Neural progenitor cell (in vitro differentiated cells): ENCODE data around the gene SPATA3. TPM values are rescaled to one million over a fixed set of nuclear protein-coding genes. Genes with fewer than 3 reads are reported as not detected.

Source experiments
- DNase-seq: peaks from one replicate; pipeline ENCODE4 v3.0.0-alpha.2; 2016; ENCODE audit warnings: low spot score
- H2AFZ ChIP-seq: fragments of 200-600 bp; sonication (generic); replicated peaks from 2 replicates; pipeline ENCODE4 v1.6.1; 2016; ENCODE audit warnings: antibody characterized with exemption
- H3F3A ChIP-seq: fragments of 200-600 bp; sonication (generic); 2 replicates; pipeline ENCODE4 v1.6.1; 2016; ENCODE audit warnings: antibody characterized with exemption, low read depth
- H3K27ac ChIP-seq: fragments of 200-600 bp; sonication (generic); 2 replicates; pipeline ENCODE4 v1.5.1; 2016; ENCODE audit warnings: mild to moderate bottlenecking
- H3K27me3 ChIP-seq: fragments of 200-600 bp; sonication (generic); 2 replicates; pipeline ENCODE4 v1.6.1; 2016; ENCODE audit warnings: mild to moderate bottlenecking, moderate library complexity
- H3K36me3 ChIP-seq: fragments of 200-600 bp; sonication (generic); 2 replicates; pipeline ENCODE4 v1.5.1; 2016
- H3K4me1 ChIP-seq: fragments of 200-600 bp; sonication (generic); 2 replicates; pipeline ENCODE4 v1.6.1; 2016; ENCODE audit warnings: mixed run types
- H3K4me2 ChIP-seq: fragments of 200-600 bp; sonication (generic); 2 replicates; pipeline ENCODE4 v1.6.1; 2016
- H3K4me3 ChIP-seq: fragments of 200-600 bp; sonication (generic); 2 replicates; pipeline ENCODE4 v1.5.1; 2016
- H3K79me2 ChIP-seq: fragments of 200-600 bp; sonication (generic); 2 replicates; pipeline ENCODE4 v1.6.1; 2016; ENCODE audit warnings: low read depth
- H3K9ac ChIP-seq: fragments of 200-600 bp; sonication (generic); 2 replicates; pipeline ENCODE4 v1.6.1; 2016
- H3K9me3 ChIP-seq: fragments of 200-600 bp; sonication (generic); 2 replicates; pipeline ENCODE4 v1.5.1; 2016; ENCODE audit warnings: low read depth
- H4K20me1 ChIP-seq: fragments of 200-600 bp; sonication (generic); 2 replicates; pipeline ENCODE4 v1.6.1; 2016; ENCODE audit warnings: low read depth
- H3K27ac Mint-ChIP-seq: 3 replicates; pipeline ENCODE4 v1.8.0; 2021; ENCODE audit warnings: mixed read lengths
- H3K27me3 Mint-ChIP-seq: 2 replicates; pipeline ENCODE4 v1.8.0; 2022; ENCODE audit warnings: low read depth, mild to moderate bottlenecking, inconsistent platforms, moderate library complexity, mixed read lengths; ENCODE audit not compliant: insufficient read depth
- H3K36me3 Mint-ChIP-seq: 3 replicates; pipeline ENCODE4 v1.8.0; 2021; ENCODE audit warnings: mixed read lengths
- H3K4me1 Mint-ChIP-seq: 3 replicates; pipeline ENCODE4 v1.8.0; 2021; ENCODE audit warnings: mixed read lengths
- H3K4me3 Mint-ChIP-seq: 3 replicates; pipeline ENCODE4 v1.8.0; 2021; ENCODE audit warnings: mild to moderate bottlenecking, moderate library complexity, mixed read lengths
- H3K9me3 Mint-ChIP-seq: 3 replicates; pipeline ENCODE4 v1.8.0; 2020; ENCODE audit warnings: mixed read lengths
- EZH2 ChIP-seq: fragments of 200-600 bp; sonication (generic); IDR thresholded peaks from 2 replicates; pipeline ENCODE4 v1.6.1; 2017; ENCODE audit warnings: antibody characterized with exemption, mild to moderate bottlenecking, moderate library complexity
- EZH2phosphoT487 ChIP-seq: fragments of 200-600 bp; sonication (generic); IDR thresholded peaks from 2 replicates; pipeline ENCODE4 v1.6.1; 2017; ENCODE audit warnings: antibody characterized with exemption
- total RNA-seq: library from RNA; depleted of rRNA; stranded (reverse); fragments of >200 nt; gene quantifications from 2 replicates; pipeline ENCODE4 v1.2.3, GENCODE V29; 2015; ENCODE audit warnings: low replicate concordance
- TF ChIP-seq, protein P1 (sequence below): fragments of 200-600 bp; sonication (generic); IDR thresholded peaks from 2 replicates; pipeline ENCODE4 v1.5.1; 2017; ENCODE audit warnings: antibody characterized with exemption, mild to moderate bottlenecking

Gene SPATA3
- total RNA-seq, 1 donor from 2014 or later = not detected

DNA sequence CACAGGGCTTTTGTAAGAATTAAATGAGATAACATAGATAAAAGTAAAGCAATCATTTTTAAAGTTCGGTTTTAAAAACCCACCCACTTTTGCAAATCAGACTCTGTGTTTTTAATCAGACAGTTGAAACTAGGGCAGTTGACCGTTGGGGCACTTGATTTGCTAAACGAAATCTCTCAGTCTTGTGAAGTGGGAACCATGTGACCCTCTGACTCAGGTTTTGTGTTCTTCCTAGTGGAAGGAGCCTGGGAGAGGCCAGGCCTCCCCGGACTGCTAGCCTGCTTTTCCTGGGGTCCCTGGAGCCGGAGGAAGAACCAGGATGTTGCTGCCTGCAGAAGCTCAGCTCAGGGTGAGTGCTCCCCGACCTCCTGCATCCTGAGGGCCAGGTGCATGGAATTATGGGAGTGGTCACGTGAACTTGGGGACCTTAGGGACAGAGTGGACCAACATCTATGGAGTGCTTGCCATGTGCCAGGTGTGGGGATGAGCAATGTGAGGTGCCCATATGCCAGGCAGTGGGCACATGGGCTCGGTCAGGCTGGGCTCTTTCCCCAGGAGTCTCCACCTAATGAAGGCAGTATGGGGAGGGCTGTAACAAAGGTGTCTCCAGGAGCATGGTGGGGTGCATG lies 45.3 kb downstream of the SPATA3 start:
- Mint-ChIP-seq H3K36me3 (no peaks in the 10 kb centered on the region), H3K27me3 (peaks cover 29% of the 10 kb centered on the region), H3K4me1 (peaks cover 9% of the 10 kb centered on the region), H3K4me3 (no peak overlapping the region), H3K9me3 (no peaks in the 10 kb centered on the region), H3K27ac (no peak overlapping the region)
- H2AFZ ChIP-seq = no peak overlapping the region
- H3K27me3 ChIP-seq = peaks cover 54% of the 10 kb centered on the region
- peaks cover 14% of the 10 kb centered on the region for H3F3A ChIP-seq
- H3K36me3 ChIP-seq = no peaks in the 10 kb centered on the region
- H3K79me2 ChIP-seq = no peaks in the 10 kb centered on the region
- H3K4me1 ChIP-seq = no peaks in the 10 kb centered on the region
- no peak overlapping the region for H3K27ac ChIP-seq
- H3K9ac ChIP-seq = no peak overlapping the region
- no peak overlapping the region for H3K4me3 ChIP-seq
- H4K20me1 ChIP-seq = no peaks in the 10 kb centered on the region
- H3K4me2 ChIP-seq = no peak overlapping the region
- TF ChIP-seq, protein P1, sequence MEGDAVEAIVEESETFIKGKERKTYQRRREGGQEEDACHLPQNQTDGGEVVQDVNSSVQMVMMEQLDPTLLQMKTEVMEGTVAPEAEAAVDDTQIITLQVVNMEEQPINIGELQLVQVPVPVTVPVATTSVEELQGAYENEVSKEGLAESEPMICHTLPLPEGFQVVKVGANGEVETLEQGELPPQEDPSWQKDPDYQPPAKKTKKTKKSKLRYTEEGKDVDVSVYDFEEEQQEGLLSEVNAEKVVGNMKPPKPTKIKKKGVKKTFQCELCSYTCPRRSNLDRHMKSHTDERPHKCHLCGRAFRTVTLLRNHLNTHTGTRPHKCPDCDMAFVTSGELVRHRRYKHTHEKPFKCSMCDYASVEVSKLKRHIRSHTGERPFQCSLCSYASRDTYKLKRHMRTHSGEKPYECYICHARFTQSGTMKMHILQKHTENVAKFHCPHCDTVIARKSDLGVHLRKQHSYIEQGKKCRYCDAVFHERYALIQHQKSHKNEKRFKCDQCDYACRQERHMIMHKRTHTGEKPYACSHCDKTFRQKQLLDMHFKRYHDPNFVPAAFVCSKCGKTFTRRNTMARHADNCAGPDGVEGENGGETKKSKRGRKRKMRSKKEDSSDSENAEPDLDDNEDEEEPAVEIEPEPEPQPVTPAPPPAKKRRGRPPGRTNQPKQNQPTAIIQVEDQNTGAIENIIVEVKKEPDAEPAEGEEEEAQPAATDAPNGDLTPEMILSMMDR = no peak
- TF ChIP-seq EZH2phosphoT487 = no peak
- TF ChIP-seq EZH2 = no peak
- no peak for DNase-seq
- H3K9me3 ChIP-seq = no peaks in the 10 kb centered on the region

DNA sequence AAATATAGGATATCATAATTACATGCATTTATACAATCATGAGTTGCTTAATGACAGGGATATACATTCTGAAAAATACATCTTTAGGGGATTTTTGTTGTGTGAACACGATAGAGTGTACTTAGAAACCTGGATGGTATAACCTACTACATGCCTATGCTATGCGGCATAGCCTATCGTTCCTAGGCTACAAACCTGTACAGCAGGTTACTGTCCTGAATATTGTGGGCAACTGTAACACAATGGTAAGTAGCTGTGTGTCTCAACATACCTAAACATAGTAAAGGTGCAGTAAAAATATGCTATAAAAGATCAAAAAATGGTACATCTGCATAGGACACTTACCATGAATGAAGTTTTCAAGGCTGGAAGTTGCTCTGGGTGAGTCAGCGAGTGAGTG lies 47.9 kb downstream of the SPATA3 start:
- H3K9me3 Mint-ChIP-seq = no peaks in the 10 kb centered on the region
- no peaks in the 10 kb centered on the region for H3K9me3 ChIP-seq
- peaks cover 6% of the 10 kb centered on the region for H3F3A ChIP-seq
- H3K9ac ChIP-seq = no peak overlapping the region
- TF ChIP-seq EZH2 (no peak), EZH2phosphoT487 (no peak)
- TF ChIP-seq, protein P1 = no peak
- no peak overlapping the region for H3K4me2 ChIP-seq
- H3K79me2 ChIP-seq = no peaks in the 10 kb centered on the region
- H3K36me3 ChIP-seq = no peaks in the 10 kb centered on the region
- no peaks in the 10 kb centered on the region for H3K36me3 Mint-ChIP-seq
- H3K27me3 ChIP-seq = peaks cover 35% of the 10 kb centered on the region
- H3K27ac Mint-ChIP-seq = no peak overlapping the region
- no peaks in the 10 kb centered on the region for H4K20me1 ChIP-seq
- no peak for DNase-seq
- H3K4me3 ChIP-seq = no peak overlapping the region
- peaks cover 15% of the 10 kb centered on the region for H3K27me3 Mint-ChIP-seq
- peaks cover 16% of the 10 kb centered on the region for H3K4me1 Mint-ChIP-seq
- H3K4me1 ChIP-seq = no peaks in the 10 kb centered on the region
- H3K27ac ChIP-seq = no peak overlapping the region
- H2AFZ ChIP-seq = no peak overlapping the region
- no peak overlapping the region for H3K4me3 Mint-ChIP-seq

DNA sequence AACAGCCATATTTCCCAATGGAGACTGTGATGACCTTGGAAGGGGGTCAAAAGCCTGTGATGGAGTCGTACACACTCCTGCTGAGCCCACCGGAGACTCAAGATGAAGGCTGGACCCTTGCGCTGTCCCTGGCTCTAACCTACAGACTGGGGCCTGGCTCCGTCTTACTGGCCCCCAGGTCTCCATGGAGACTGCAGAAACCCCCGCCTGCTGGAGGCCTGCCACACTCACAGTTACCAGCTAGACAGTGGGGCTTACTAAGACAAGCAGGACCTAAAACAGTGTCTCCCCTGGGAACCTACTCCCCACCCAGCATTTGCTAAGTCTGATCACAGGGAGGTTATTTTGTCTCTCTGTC lies 51.0 kb downstream of the SPATA3 start:
- Mint-ChIP-seq H3K27me3 (peaks cover 2% of the 10 kb centered on the region), H3K4me3 (no peak overlapping the region), H3K36me3 (no peaks in the 10 kb centered on the region), H3K27ac (no peak overlapping the region), H3K9me3 (no peaks in the 10 kb centered on the region), H3K4me1 (peaks cover 14% of the 10 kb centered on the region)
- Histone ChIP-seq H2AFZ (no peak overlapping the region), H3K4me1 (no peaks in the 10 kb centered on the region), H3K9ac (no peak overlapping the region), H3K27ac (no peak overlapping the region), H3K4me2 (no peak overlapping the region), H3K79me2 (no peaks in the 10 kb centered on the region), H4K20me1 (no peaks in the 10 kb centered on the region), H3K4me3 (no peak overlapping the region), H3K9me3 (no peaks in the 10 kb centered on the region), H3K27me3 (peaks cover 33% of the 10 kb centered on the region), H3F3A (no peaks in the 10 kb centered on the region), H3K36me3 (no peaks in the 10 kb centered on the region)
- DNase-seq = no peak
- no peak for TF ChIP-seq EZH2
- TF ChIP-seq EZH2phosphoT487 = no peak
- TF ChIP-seq, protein P1 = no peak
